ENCODE measurements around the gene PRM2.
A peak's percentile ranks its signal among the peaks of the same experiment; 100 is the strongest.

The PRM2 gene

GRCh38 chr16:11253009-11253994 lies 23.0 kb downstream of the PRM2 start:
- TF ChIP-seq FOXP2 (optimal IDR thresholded peaks at IDR 0.05; ENCODE audit: borderline replicate concordance, extremely low read depth, extremely low read length, insufficient read depth), result no peak
- TF ChIP-seq POLR2AphosphoS5 (IDR thresholded peaks at IDR 0.05; ENCODE audit: low read depth, low read length), result peak; percentile 34; the same call in 1 of the 2 replicates

GRCh38 chr16:11252482-11252931 lies 23.8 kb downstream of the PRM2 start:
- no peak for TF ChIP-seq REST (IDR thresholded peaks at IDR 0.05; ENCODE audit: insufficient read depth in 1 of 2, low read depth in 2 of 2, low read length in 2 of 2)
- TF ChIP-seq SIN3A (IDR thresholded peaks at IDR 0.05; ENCODE audit: borderline replicate concordance, insufficient read depth, low read length), result no peak

GRCh38 chr16:11251525-11252481 lies 24.5 kb downstream of the PRM2 start:
- no peak for TF ChIP-seq REST (IDR thresholded peaks at IDR 0.05; ENCODE audit: insufficient read depth in 1 of 2, low read depth in 2 of 2, low read length in 2 of 2)
- peak; percentile 59; the same call in 1 of the 2 replicates for TF ChIP-seq POLR2AphosphoS5 (IDR thresholded peaks at IDR 0.05; ENCODE audit: low read depth, low read length)

GRCh38 chr16:11250786-11251524 lies 25.3 kb downstream of the PRM2 start:
- no peak for TF ChIP-seq SIN3A (IDR thresholded peaks at IDR 0.05; ENCODE audit: borderline replicate concordance, insufficient read depth, low read length)
- TF ChIP-seq FOXP2 (optimal IDR thresholded peaks at IDR 0.05; ENCODE audit: borderline replicate concordance, extremely low read depth, extremely low read length, insufficient read depth), result no peak
- no peak for TF ChIP-seq TAF1 (IDR thresholded peaks at IDR 0.05; ENCODE audit: borderline replicate concordance, insufficient read depth, low read length)
- no peak for TF ChIP-seq POLR2AphosphoS5 (IDR thresholded peaks at IDR 0.05; ENCODE audit: low read depth, low read length)
- TF ChIP-seq REST (IDR thresholded peaks at IDR 0.05; ENCODE audit: insufficient read depth in 1 of 2, low read depth in 2 of 2, low read length in 2 of 2), result no peak

- peak; percentile 59 for TF ChIP-seq POLR2AphosphoS5 (IDR thresholded peaks at IDR 0.05; ENCODE audit: low read depth, low read length)
- no peak; the same call in 1 of the 2 replicates for TF ChIP-seq SIN3A (IDR thresholded peaks at IDR 0.05; ENCODE audit: borderline replicate concordance, insufficient read depth, low read length)
Measured at GRCh38 chr16:11250091-11250785, 26.0 kb downstream of the PRM2 start.

Measured in PFSK-1 (cell line).